NCI-H510A (cell line): ENCODE data around the gene ATP6AP2.
"Not testable (repeated sequence)": the region's sequence is repeated elsewhere in the genome, so short reads cannot be mapped to it uniquely, and the experiment has no call there.

ENCODE experiments used
- DNase-seq: peaks from one replicate; lab custom pipeline; 2025; lab: John Stamatoyannopoulos, UW

The ATP6AP2 gene

GRCh38 chrX:40580537-40581335, at the start of gene ATP6AP2:
ATP6AP2 (plus strand) TSS chrX:40580970; CDS start chrX:40581066, 96 bp downstream.
- DNase-seq = peak; percentile 89

DNA sequence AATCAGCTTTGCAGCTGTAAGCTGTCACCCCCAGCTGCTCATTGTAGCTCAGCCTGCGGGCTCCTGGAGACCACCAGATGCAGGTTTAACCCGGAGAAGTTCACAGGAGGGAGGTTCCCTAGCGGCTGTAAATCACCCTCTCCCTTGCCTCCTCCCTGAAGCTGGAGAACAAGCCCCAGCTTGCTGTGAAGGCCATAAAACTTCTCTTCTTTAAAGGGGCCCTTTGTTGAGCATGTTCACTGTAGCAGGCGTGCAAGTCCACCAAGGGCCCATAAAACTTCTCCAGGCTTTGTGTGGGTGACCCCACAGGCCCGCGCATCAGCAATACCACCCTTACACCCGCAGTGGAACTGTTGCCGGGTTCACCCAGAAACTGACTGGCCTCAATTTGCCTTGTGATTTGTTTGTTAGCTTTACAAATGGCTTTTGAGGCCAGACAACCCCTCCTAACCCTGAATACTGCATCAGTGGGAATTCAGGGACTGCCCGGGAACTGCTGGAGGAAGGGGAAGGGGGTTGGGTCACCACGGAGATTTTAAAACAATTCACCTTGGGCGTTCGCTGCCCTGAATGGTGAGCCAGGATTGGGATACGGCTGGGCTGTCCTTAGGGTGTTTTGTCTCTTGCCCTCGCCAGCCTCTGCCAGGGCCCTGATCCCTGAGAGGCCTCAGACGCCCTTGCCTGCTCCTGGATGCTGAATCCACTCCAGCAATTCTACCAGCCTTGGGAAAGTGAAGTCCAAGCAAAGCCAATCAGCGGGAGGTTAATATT, 49.5 kb upstream of the ATP6AP2 start:
- no peak for DNase-seq

GRCh38 chrX:40537310-40537709, 43.5 kb upstream of the ATP6AP2 start:
- DNase-seq = no peak

GRCh38 chrX:40538406-40538805, 42.4 kb upstream of the ATP6AP2 start:
- no peak for DNase-seq

DNA sequence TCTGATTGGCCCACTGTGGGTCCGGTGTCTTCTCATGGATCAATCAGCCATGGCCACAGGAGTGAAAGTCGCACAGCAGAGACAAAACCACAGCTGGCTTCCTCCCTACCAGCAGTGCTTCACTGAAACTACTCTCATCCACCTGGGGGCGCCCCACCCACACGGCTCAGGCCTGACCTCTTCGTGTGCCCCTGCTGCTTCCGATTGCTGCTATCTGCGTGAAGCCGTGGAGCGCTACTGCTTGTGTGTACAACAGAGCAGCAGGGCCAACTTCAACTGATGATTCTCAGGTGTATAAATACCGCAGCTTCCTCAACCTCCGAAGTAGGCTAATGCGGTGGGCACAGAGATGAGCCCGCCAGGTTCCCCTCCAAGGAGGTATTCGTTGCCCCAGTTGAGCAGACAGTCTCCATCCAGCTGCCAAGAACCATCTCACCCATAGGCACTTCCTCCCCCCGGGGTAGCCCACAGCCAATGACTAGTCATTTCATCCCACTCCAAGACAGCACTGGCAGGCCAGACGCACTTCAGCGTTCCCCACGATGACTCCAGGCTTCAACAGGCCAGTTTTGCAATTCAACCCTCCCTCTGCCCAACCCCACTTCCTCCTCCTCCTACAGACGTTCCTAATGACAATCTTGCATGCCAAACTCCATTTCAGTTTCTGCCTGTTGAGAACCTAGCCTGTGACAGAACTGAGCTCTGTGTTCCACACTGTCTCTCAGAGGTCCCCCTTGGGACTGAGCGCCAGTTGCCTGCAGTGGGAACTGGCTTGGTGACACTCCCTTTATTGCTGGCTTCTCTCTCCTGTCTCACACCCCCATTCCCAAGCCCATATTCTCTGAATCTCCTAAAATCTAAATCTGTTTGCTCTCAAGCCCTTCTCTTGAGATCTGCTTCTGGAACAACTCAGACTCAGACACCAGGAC, 41.3 kb upstream of the ATP6AP2 start:
- peak; percentile 53 for DNase-seq

DNA sequence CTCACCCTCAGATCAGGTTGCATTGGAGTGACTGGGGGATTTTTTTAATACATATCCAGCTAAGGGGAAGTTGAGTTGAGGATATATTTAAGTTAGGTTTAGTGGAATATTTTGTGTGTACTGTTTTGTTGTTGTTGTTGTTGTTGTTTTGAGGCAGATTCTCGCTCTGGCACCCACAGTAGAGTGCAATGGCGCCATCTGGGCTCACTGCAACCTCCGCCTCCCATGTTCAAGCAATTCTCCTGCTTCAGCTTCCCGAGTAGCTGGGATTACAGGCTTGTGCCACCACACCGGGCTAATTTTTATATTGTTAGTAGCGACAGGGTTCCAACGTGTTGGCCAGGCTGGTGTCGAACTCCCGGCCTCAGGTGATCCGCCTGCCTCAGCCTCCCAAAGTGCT, 38.6 kb upstream of the ATP6AP2 start:
- DNase-seq = no peak

GRCh38 chrX:40542972-40543371, 37.8 kb upstream of the ATP6AP2 start:
- no peak for DNase-seq

- no peak for DNase-seq
These were observed 37.0 kb upstream of the ATP6AP2 start for GRCh38 chrX:40543661-40544328.

DNA sequence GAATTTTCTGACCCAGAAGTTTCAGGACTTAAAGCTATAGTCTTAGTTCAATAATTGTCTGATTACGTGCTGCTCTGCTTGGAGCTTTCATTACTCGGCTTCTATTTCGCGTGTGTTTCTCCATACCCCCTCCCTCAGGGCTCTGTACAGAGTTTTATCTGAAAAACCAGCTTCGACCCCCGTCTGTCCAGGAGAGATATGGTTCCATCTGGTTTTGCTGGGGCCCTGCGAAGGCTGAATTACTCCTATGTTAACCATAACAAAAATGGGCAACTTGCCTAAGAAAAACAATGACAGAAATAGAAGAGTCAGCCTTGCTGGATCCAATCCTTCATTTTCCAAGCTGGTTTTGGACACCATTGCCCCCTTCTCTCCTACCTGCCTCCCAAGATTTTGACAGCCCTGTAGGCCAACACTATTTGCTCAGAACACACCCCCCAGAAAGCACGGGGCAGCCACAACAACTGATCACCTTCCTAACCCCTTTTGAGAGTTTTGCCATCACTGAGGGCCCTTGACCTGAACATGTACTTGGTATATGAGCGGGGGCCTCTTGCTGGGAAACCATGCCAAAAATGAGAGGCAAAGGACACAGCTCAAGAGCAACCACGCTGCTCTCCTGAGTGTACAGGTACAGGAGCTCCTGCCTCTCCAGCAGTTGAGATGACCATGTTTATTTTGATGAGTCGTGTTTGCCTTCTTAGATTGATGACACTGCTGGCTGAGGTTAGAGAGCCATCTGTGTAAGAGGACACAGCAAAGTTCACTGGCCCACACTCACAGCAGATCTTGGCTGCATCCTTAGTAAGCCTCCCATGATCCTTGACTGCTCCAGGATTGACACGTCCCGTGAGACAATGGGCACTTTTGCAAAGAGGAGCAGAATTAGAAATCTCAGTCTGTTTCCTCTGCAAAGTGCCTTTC, 36.2 kb upstream of the ATP6AP2 start:
- no peak for DNase-seq

DNA sequence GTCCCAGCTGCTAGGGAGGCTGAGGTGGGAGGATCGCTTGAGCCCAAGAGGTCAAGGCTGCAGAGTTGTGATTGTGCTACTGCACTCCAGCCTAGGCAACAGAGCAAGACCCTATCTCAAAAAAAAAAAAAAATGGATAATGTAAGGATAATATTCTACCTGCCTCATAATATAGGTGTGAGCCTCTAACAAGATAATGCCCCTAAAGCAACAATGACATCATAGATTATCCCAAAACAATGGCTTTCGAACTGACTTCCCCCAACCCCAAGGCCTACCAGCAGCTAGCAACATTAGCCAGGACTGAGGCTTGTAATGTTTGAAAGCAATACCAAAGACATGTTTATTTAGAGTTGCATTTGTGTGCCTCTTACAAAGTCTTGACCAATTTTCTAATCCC, 33.9 kb upstream of the ATP6AP2 start:
- DNase-seq = no peak

- peak; percentile 84 for DNase-seq
These were observed 30.7 kb upstream of the ATP6AP2 start for GRCh38 chrX:40550066-40550465.

GRCh38 chrX:40552768-40553167, 28.0 kb upstream of the ATP6AP2 start:
- no peak for DNase-seq

- DNase-seq = no peak
These were observed 22.2 kb upstream of the ATP6AP2 start for GRCh38 chrX:40558590-40558989.

DNA sequence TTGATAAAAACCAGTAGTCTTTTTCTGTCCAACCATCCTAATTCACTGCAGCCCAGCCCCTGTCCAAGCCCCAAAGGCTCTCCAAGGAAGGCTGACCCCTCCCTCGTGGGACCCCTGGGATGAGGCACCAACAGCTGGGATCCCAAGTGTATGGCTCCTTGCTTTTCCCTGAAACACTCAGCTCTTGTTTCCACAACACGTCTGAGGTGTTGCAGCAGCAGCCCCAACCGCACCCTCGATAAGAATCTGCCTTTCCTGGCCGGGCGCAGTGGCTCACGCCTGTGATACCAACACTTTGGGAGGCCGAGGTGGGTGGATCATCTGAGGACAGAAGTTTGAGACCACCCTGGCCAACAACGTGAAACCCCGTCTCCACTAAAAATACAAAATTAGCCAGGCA, 17.0 kb upstream of the ATP6AP2 start:
- no peak for DNase-seq

DNA sequence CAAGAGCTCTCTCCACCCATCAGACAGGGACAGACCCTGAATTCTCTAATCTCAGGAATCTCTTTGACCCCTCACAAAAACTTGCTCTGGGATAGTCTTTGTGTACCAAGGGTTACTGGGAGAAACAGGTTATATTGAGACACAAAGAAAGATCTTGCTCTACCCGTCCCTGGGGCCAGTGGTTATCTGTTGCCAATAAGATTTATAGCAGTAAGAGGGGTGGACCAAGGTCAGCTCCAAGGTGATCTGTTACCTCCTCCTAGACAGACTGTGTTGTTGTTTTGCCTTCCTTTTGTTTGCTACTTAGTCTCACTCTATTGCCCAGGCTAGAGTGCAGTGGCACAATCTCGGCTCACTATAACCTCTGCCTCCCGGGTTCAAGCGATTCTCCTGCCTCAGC, 16.3 kb upstream of the ATP6AP2 start:
- no peak for DNase-seq

DNA sequence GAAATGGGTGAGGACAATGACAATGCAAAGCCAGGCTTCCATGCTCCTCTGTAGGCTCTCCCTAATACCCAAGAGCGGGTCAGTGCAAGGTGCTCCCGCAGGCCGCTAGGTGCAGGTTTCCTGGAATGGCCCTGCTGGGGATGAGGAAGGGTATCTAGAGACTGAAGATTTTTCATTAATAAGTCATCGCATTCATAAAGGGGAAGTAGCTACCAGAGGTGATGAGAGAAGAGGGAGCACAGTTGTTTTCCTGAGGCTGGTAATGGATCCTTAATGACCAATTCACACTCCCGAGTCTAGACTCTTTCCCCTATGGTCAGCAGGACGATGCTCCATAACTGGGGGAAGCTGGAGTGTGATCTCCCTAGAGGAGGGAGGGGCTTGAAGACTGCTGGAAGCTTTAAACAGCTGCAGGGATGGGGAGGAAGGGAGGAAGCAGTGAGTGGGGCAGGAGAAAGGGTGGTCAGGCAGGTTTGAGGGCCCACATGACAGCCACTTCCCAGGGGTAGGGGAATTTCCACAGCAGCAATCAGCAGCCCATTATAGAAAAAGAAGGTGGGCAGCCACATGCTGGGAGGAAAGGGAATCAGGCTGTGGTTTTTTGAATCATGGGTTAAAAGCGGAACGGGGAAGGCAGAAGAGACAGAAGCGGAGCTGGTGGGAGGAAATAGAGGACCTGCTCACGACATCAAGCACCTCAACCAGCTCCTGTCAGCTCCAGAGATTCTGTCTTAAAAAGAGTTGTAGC, 10.2 kb upstream of the ATP6AP2 start:
- DNase-seq = no peak

DNA sequence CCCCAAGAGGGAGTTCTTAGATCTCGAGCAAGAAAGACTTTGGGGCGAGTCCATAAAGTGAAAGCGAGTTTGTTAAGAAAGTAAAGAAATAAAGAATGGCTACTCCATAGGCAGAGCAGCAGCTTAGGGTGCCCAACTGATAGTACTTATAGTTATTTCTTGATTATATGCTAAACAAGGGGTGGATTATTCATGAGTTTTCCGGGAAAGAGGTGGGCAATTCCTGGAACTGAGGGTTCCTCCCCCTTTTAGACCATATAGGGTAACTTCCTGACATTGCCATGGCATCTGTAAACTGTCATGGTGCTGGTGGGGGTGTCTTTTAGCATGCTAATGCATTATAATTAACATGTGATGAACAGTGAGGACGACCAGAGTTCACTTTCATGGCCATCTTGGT, 9.6 kb upstream of the ATP6AP2 start:
- not testable (repeated sequence) for DNase-seq

DNA sequence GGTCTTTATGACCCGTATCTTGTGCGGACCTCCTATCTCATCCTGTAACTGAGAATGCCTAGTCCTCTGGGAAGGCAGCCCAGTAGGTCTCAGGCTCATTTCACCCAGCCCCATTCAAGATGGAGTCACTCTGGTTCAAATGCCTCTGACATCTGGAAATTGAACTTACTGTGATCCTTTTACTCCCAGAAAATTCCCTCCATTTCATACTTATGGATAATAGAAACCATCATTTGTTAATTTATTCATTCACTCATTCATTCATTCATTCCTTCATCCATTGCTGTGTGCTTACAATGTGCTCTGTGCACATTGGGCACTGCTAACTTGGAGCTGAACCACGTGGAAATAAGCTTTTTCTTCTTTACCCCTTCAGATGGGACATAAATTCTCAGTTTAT, 9.2 kb upstream of the ATP6AP2 start:
- DNase-seq = no peak

DNA sequence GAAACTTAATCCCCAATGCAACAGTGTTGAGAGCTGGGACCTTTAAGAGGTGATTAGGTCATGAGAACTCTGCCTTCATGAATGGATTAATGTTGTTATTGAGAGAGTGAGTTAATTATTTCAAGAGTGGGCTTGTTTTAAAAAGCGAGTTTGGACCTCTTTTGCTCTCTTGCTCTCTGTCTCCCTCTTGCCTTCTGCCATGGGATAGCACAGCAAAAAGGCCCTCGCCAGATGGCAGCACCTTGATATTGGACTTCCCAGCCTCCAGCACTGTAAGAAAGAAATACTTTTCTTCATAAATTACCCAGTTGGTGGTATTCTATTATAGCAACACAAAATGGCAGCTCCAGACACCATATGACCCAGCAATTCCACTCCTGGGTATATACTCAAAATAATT, 7.0 kb upstream of the ATP6AP2 start:
- DNase-seq = no peak

GRCh38 chrX:40575411-40575810, 5.4 kb upstream of the ATP6AP2 start:
- DNase-seq = not testable (repeated sequence)
